NT2/D1 (cell line): Measurements from ENCODE around the gene TMBIM1.
"Not testable (repeated sequence)": the region's sequence is repeated elsewhere in the genome, so short reads cannot be mapped to it uniquely, and the experiment has no call there.

ENCODE experiments used
- DNase-seq: peaks from one replicate; pipeline ENCODE4 v3.0.0-alpha.2; 2011; ENCODE audit warnings: low read depth, low spot score
- H3K27me3 ChIP-seq: 2 replicates; pipeline ENCODE4 v1.6.0; 2011; ENCODE audit warnings: mild to moderate bottlenecking; ENCODE audit not compliant: insufficient read length, insufficient read depth
- H3K36me3 ChIP-seq: 2 replicates; pipeline ENCODE4 v1.6.1; 2011; ENCODE audit warnings: mild to moderate bottlenecking, low read length, mixed read lengths; ENCODE audit not compliant: insufficient read depth, insufficient read length
- H3K4me1 ChIP-seq: 2 replicates; pipeline ENCODE4 v1.5.1; 2011; ENCODE audit not compliant: insufficient read depth, insufficient read length
- H3K4me3 ChIP-seq: 2 replicates; pipeline ENCODE4 v1.5.1; 2011; ENCODE audit warnings: low read depth; ENCODE audit not compliant: insufficient read length
- H3K9ac ChIP-seq: 2 replicates; pipeline ENCODE4 v1.6.0; 2011; ENCODE audit warnings: low read depth; ENCODE audit not compliant: insufficient read length
- H3K9me3 ChIP-seq: 2 replicates; pipeline ENCODE4 v1.5.1; 2011; ENCODE audit warnings: mild to moderate bottlenecking, low read length; ENCODE audit not compliant: insufficient read depth
- SUZ12 ChIP-seq: IDR thresholded peaks from 2 replicates; pipeline ENCODE4 v1.6.1; 2011; ENCODE audit not compliant: insufficient read length, insufficient read depth; ENCODE audit errors: extremely low read depth
- YY1 ChIP-seq: IDR thresholded peaks from 2 replicates; pipeline ENCODE4 v1.6.1; 2011; ENCODE audit not compliant: insufficient read length, insufficient read depth
- ZNF274 ChIP-seq: IDR thresholded peaks from 2 replicates; pipeline ENCODE4 v1.6.1; 2011; ENCODE audit warnings: mild to moderate bottlenecking, low read depth, low read length

The TMBIM1 gene

GRCh38 chr2:218280260-218280870 is 11.9 kb downstream of the TMBIM1 start:
- no peaks in the 10 kb centered on the region for H3K27me3 ChIP-seq
- peaks cover 9% of the 10 kb centered on the region for H3K4me1 ChIP-seq
- no peak for DNase-seq
- no peak overlapping the region for H3K4me3 ChIP-seq
- H3K36me3 ChIP-seq, result peaks cover 69% of the 10 kb centered on the region
- no peaks in the 10 kb centered on the region for H3K9me3 ChIP-seq
- peak overlapping the region; percentile 3 for H3K9ac ChIP-seq
- no peak for TF ChIP-seq ZNF274
- TF ChIP-seq SUZ12, result no peak
- TF ChIP-seq YY1, result no peak

DNA sequence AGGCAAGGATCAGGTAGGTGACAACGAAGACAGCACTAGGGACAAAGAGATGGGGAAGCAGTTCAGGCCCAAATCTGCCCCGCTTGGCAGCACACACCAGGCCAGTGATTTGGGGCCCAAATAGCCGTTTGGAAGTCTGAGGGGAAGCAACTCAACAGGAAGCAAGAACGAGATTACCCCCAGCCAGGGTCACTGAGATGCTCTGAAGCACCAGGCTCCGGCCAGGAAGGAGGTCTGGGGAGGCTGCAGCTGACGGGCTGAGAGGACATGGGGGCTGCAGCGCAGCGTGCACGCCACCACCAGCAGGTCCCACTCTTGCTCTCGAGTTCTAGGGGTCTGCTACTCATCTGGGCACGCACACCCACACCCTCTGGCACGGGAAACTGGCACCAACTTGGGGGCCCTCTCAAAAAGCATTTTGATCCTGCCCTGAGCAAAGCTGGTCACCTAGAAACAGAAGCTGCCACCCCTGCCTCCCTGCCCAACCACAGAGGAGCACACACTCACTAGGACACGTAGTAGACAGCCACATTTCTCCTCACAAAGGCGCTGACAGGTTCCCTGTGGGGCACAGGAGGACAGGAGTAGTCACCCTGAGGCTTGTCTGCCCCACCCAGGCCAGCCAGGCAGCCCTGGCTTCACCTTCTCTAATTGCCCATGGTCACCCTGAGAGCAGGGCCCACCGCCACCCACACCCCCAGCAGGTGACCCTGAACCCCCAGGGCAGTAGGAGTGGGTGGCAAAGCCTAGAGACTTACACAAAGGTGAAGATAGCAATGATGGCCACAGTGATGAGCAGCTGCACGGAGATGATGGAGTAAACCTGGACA is 13.6 kb downstream of the TMBIM1 start:
- peaks cover 81% of the 10 kb centered on the region for H3K36me3 ChIP-seq
- DNase-seq, result no peak

GRCh38 chr2:218277921-218278320 is 14.4 kb downstream of the TMBIM1 start:
- no peak for TF ChIP-seq YY1
- Histone ChIP-seq H3K4me1 (peaks cover 9% of the 10 kb centered on the region), H3K36me3 (peaks cover 84% of the 10 kb centered on the region), H3K4me3 (no peak overlapping the region), H3K9ac (no peak overlapping the region), H3K9me3 (no peaks in the 10 kb centered on the region), H3K27me3 (no peaks in the 10 kb centered on the region)
- no peak for DNase-seq

More for the DNA sequence above, 13.6 kb downstream of the TMBIM1 start:
- Histone ChIP-seq H3K4me3 (no peak overlapping the region), H3K27me3 (no peaks in the 10 kb centered on the region), H3K4me1 (peaks cover 9% of the 10 kb centered on the region), H3K9ac (no peak overlapping the region), H3K9me3 (no peaks in the 10 kb centered on the region)
- TF ChIP-seq ZNF274 (no peak), YY1 (no peak), SUZ12 (no peak)

GRCh38 chr2:218276986-218277755 is 15.1 kb downstream of the TMBIM1 start:
- no peak for DNase-seq
- Histone ChIP-seq H3K4me3 (no peak overlapping the region), H3K27me3 (no peaks in the 10 kb centered on the region), H3K4me1 (peaks cover 8% of the 10 kb centered on the region), H3K9me3 (no peaks in the 10 kb centered on the region), H3K9ac (no peak overlapping the region), H3K36me3 (peaks cover 86% of the 10 kb centered on the region)
- TF ChIP-seq SUZ12, result no peak
- TF ChIP-seq YY1, result no peak
- no peak for TF ChIP-seq ZNF274

GRCh38 chr2:218275371-218276072 is 16.8 kb downstream of the TMBIM1 start:
- Histone ChIP-seq H3K4me1 (peaks cover 4% of the 10 kb centered on the region), H3K36me3 (peaks cover 82% of the 10 kb centered on the region), H3K9ac (no peak overlapping the region), H3K9me3 (no peaks in the 10 kb centered on the region), H3K27me3 (no peaks in the 10 kb centered on the region), H3K4me3 (no peak overlapping the region)
- TF ChIP-seq ZNF274 (no peak), SUZ12 (no peak), YY1 (no peak)
- no peak for DNase-seq

DNA sequence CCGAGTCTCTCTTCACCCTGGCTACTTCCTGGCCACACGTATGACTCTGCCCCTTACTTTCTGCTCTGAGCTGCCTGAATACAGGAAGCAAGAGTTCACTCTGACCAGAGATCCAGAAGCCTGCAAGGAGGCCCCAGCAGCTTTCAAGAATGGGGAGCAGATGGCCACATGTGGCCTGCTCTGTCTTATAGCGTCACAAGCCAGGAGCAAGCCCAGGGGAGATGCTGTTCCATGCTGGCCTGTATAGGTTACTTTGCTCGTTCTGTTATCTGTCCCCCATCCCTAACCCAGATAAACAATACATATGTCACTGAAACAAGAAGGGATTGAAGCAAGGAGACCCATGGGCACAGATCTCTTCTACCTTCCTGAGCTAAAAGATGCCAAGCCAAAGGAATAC is 17.7 kb downstream of the TMBIM1 start:
- H3K4me3 ChIP-seq, result no peak overlapping the region
- no peak for DNase-seq
- H3K36me3 ChIP-seq, result peaks cover 73% of the 10 kb centered on the region
- H3K9me3 ChIP-seq, result no peaks in the 10 kb centered on the region
- no peaks in the 10 kb centered on the region for H3K27me3 ChIP-seq
- no peaks in the 10 kb centered on the region for H3K4me1 ChIP-seq
- TF ChIP-seq YY1, result no peak
- no peak for TF ChIP-seq ZNF274
- TF ChIP-seq SUZ12, result no peak
- no peak overlapping the region for H3K9ac ChIP-seq

DNA sequence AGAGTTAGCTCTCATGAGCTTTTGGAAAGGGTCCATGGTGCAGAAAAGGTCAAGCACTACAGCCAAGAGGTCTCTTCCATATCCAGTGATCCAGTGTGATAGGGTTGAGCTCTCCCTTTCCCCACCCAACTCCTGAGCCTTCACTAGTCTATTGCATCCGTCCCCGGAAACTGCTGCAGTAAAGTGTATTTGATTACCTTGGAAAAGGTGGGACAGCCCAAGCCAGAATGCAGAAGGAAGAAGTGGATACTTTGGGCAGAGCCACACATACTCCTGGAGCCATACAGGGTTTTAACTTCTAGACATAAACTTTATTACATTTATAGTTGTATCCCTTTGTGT is 18.4 kb downstream of the TMBIM1 start:
- Histone ChIP-seq H3K36me3 (peaks cover 69% of the 10 kb centered on the region), H3K4me3 (no peak overlapping the region), H3K4me1 (peaks cover 2% of the 10 kb centered on the region), H3K9me3 (no peaks in the 10 kb centered on the region), H3K27me3 (no peaks in the 10 kb centered on the region), H3K9ac (no peak overlapping the region)
- no peak for DNase-seq
- TF ChIP-seq SUZ12, result no peak
- no peak for TF ChIP-seq ZNF274
- no peak for TF ChIP-seq YY1

GRCh38 chr2:218273214-218273907 is 18.9 kb downstream of the TMBIM1 start:
- H3K27me3 ChIP-seq, H3K4me3 ChIP-seq, H3K4me1 ChIP-seq, H3K9me3 ChIP-seq, DNase-seq: not testable (repeated sequence)
- Histone ChIP-seq H3K36me3 (peaks cover 65% of the 10 kb centered on the region), H3K9ac (peak overlapping the region; percentile 24)
